Fibroblast of skin of scalp (primary cell): ENCODE measurements around the gene M1AP.

Source experiments
- DNase-seq: peaks from one replicate; pipeline ENCODE4 v3.0.0-alpha.2; 2013

M1AP gene

DNA sequence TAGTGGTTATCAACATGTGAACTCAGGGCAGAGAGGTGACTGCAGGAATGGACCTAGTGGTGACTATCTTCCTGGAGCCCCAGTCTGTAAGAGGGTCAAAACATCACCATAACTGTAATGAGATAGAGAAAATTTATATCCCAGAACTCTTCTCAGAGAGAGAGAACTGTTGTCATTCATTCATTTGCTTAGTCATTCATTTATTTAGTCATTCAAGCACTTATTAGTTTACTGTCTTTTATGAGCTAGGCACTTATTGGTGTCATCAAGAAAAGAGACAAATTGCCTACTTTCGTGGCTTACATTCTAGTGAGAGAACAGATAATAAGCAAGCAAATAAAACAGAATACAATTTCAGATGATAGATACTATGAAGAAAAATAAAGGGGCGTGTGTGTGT, 59.5 kb downstream of the M1AP start:
- no peak for DNase-seq

DNA sequence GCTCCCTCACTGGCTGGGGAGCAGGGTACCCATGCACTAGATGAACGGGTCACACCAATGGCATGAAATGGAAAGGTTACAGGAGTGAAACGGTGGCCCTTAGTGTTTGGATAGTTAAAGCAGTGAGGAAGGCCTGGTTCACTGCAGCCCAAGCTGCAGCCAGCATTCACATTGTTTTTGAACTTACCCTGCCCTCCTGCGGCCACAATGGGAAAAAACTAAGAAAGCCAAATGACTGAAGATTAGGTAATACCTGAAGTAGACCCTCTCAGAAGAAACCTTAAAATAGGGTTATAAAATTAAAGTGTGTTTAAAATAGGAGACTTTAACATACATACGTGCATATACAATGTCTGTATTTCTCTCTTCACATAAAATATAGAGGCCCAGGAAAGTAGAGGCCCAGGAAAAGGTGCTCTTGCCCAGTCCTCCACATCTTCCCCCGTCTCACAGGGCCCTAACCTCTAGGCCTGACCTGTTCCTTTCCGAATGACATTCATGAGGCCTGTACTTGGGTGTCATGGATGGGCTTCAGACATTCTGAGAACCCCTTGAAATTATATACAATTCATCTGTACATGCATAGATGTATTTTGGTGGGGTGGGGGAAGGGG, 60.4 kb downstream of the M1AP start:
- peak; percentile 78 for DNase-seq

DNA sequence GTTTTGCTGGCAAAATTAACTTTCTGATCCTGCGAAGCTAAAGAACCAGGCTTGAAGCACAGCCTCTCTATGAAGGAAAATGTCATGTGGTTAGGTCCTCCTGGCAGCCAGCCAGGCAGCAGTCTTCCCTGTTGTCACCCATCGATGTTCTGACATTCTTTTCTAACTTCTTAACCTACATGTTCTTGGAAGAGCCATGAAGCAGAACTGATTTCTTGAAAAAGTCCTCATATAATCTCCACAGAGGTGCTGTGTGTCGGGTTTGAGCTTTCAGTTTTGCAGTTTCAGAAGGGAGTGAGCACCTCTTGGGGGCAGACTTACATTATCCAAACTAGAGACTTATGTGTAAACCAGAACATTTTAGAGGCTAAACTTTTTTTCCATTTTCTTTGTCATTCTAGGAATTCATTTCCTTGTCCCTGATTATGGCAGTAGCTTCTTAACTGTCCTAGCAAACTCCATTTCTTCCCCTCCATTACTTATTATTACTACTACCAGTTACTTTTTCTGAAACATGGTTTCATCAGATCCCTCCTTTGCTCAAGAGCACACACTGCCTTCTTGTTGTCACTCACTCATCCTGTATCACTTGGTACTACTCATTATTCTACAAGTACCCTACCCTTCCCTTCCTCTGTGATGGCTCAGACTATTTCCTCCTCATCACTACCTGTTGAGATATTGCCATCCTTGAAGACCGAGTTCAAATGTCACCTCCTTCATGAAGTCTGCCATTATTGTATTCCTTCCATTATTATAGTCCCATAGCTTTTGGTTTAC, 62.5 kb downstream of the M1AP start:
- DNase-seq, result peak; percentile 33

DNA sequence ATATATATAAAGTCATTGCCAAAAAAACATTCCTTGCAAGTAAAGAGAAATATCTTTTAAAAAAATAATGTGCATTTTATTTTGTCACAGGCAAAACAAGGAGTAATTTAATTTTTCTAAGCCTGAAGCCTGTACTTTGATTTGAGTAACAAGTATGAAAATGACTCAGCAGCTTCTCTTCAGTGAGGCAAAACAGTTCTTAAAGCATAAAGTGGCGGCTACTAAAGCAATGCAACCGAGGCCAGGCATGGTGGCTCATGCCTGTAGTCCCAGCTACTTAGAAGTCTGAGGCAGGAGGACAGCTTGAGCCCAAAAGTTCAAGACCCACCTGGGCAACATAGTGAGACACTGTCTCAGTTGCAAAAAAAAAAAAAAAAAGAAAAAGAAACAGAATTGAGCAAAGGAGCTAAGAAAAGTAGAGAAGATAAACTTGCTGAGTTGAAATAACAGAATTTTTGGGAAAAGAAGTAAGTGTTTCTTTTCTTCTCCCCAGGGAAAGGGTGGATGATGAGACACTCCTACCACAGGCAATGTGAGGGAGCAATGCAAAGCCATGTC, 64.0 kb downstream of the M1AP start:
- DNase-seq, result peak; percentile 58

DNA sequence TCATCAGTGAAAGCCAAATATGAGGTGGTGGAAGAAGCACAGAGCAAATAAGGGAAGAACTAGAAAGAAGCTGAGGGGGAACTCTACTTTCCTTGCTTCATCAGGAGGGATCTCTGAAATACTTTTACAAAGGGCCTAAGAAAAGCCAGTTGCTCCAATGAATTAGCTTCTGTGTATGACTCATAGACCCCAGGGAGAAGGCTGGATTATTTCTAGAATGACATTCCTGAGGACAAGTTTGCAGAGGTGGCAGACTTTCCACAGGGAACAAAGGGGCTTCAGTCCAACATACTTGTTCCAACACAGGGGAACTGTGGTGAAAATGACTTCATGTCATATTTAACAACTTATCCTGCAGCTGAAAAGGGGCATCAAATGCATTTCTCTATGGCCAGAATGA, 64.6 kb downstream of the M1AP start:
- DNase-seq, result peak; percentile 88

DNA sequence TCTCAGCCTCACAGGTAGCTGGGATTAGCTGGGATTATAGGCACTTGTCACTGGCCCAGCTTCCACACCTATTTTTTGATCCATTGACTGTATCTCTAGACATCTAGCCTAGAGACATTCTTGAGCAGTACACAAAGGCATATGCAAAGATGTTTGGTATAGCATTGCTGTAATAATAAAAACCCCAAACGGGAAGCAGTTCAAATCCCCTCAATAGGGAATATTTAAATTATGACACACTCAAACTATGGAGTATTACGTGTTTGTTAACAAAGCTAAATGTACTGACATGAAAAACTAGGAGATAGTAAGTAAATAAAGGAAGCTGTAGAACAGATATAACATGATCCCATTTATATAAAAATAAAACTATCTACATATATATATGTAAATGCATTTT, 65.9 kb downstream of the M1AP start:
- no peak for DNase-seq

DNA sequence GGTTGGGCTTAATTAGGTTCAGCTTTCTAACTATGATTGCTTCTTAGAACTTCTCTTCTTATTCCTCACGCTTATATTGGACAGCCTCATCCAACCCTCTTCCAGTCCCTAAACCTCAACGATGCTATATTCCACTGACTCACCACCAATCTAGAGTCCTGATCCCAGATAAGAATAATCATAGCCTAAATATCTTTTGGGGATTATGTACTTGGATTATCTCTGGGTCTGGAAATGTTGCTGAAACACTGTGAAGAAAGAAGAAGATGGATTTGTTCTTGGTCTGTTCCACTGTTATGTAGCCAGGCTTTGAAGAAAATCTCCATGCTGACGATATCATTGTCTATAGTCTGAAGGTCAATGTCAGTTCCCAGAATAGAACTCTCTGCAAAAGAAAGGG, 66.7 kb downstream of the M1AP start:
- DNase-seq, result no peak

DNA sequence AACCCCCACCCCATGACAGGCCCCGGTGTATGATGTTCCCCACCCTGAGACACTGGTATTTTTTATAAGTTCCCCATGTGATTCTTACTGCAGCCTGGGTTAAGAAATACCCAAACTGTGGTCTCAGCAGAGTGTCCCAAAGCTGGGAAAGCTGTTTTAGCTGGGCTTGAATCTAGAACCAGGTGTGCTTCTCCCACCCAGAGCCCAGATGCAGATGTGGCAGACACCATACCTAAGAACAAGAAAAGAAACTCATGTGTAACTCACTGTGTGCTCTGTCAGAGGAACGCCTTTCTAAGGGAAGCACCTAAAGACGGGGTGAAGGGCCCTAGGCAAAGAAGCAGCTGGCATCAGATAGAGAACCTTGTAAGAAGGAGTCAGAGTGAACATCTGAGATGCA, 69.7 kb downstream of the M1AP start:
- no peak for DNase-seq

DNA sequence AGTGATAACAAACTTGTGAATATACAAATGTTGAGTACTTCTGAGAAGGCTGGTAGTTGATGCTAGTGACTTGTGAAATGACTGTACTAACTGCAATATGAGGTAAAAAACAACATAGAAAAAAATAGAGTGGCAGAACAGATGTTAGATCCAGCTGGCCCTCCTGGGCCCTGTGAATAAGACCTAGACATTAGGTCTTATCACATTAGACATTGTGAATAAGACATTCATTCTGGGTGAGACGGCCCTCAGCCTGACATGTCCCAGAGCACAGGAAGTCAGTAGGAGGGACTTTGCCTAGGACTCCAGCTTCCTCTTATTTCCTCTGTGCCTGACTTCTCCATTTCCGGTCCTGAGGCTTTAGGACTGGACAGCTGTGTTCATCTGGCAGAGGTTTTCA, 70.7 kb downstream of the M1AP start:
- no peak for DNase-seq

DNA sequence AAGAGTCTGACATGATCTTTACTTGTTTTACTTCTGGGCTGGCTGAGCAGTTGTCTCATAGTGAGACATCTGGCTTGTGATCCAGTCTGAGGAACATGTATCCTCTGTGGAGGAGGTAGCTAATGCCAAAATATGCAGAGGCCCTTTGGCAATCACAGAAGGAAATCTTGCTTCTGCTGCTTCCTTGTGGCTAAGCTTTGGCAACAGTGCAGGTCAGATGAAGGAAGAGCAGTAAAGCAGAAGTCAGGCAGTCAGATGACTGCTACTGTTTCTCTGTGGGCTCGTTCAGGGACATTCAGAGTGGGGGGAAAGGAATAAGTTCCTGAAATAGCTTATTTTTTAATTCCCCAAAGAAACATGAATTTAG, 71.3 kb downstream of the M1AP start:
- peak; percentile 78 for DNase-seq

DNA sequence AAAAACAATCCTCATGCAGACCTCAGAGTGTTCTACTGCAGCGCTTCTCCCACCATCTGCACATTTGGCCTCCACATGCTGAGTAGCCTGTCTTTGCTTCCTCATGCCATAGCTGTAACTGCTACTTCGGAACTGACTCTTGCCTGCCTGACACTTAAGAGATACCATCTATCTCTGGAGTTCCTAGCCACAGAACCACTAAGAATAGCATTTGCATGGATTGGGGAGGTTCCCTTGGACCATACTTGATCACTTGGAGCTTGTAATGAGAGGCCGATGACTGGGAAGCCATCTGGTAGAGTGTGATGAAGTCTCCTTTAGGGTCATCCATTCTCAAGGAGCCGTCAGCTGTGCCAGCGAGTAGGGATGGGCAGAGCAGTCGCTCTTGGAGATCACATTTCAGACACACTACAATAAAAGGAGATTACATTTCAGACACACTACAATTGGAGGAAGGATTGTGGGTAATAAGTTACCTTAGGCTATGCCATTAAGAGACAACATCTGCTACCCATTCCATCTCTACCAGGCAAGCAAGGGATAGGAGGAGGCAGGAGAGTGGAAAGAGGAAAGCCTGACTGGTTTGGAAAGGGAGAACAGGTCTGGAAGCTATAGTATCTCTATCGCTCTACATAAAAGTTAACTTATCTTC, 71.8 kb downstream of the M1AP start:
- DNase-seq, result no peak

DNA sequence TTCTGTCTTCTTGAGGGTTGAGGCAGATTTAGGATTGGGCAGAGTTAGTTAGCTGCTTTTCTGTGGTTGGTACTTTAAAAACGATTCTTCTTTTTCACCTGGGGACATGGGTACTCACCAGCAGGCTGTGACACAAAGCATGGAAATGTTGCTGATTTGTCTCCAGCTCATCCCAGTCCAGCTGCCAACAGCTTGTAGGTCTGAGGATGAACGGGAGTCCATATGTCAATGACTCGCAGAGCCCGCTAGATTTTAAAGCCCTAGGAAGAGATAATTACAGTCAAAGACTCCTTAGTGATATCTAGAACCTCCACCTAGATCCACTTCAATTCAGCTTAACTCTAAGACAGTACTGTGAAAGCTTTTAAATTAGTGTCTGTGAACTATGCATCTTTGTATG, 72.8 kb downstream of the M1AP start:
- no peak for DNase-seq

DNA sequence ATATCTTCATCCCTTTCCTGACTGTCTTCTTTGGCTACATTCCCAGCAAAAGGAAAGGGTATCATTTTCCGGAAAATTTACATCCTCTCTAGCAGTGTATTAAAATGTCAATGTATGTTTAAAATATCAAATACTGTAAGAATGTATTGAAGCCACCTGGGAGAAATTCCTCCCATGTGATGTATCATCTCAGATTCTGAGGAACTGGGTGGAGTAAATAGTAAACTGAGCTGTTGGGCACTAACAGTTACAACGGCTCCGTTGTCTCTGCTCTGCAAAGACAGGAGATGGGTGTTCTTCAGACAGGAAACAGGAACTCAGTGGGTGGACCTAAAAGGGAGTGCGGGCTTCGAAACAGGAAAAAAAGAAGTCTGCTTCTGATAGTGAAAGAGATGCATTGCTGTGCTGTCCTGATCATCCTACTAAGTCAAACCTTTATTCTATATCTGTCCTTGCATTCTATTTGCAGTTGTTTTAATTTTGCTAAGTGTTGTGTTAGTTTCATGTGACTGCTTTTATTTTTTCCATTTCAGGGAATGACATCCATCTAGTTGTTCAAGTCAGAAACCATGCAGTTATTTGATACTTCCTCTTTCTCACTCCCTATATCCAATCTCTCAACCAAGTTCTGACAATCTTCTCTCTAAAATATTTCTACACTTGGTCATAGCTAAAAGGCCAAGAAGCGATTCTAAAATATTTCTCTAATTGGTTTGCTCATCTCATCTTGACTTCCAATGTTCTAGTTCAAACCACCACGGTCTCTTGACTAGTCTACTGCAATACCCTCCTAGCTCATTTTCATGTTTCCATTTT, 74.2 kb downstream of the M1AP start:
- peak; percentile 66 for DNase-seq

DNA sequence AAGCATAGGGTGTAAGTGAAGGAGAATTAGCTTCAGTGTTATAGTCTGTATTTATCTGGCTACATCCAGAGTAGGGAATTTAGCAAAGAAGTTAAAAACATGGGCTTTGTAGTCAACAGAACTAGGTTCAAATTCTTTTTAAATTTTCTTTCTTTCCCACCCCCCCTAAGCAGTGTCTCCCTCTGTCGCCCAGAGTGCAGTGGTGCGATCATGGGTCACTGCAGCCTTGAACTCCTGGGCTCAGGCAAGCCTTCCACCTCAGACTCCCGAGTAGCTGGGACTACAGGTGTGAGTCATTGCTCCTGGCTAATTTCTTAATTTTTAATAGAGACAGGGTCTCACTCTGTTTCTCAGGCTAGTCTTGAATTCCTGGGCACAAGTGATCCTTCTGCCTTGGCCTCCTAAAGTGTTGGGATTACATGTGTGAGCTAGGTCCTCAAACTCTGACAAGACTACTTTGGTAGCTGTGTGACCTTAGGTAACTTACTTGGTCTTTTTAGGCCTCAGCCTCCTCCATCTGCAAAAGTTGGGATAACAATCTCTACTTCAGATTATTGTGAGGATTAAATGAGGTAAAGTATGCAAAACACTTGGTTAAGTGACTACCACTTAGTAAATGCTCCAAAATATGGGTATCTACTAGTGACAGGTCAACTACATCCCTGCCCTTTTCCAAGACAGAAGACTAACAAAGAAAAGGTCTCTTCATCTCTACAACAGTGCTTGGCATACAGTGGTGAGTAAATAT, 75.8 kb downstream of the M1AP start:
- DNase-seq, result no peak

DNA sequence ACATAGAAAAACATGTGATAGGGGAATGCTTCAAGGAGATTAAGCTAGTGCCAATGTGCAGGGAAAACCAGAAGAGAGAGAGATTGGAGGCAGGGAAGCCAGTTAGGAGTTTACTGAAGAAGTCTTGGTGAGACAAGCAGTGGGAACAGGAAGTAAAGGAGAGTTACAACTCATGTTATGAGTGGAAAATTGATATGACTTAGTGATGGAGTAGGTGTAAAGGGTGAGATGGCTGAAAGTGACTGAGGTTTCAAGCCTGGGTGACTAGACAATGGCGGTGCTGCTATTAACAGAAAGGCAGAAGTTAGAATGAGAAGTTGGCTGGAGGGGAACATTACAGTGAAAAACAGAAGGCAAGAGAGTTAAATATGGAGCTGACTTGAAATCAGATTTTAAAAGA, 77.1 kb downstream of the M1AP start:
- DNase-seq, result no peak

DNA sequence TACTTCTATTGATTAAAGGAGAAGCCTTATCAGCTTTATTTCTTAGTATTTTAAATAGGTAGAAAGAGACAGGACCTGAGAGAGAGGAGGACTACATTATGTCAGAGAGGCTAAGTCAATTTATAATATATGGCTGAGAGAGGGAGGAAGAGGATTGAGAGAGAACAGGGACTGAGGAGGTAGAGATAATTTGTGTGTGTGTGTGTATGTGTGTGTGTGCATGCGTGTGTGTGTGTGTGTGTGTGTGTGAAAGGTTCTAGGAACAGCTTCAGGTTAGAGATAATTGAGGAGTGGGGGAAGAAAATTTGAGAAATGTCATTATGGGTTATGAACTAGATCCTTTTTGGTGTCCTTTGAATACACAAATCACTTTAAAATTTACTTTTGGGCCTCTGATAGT, 78.4 kb downstream of the M1AP start:
- DNase-seq, result no peak

DNA sequence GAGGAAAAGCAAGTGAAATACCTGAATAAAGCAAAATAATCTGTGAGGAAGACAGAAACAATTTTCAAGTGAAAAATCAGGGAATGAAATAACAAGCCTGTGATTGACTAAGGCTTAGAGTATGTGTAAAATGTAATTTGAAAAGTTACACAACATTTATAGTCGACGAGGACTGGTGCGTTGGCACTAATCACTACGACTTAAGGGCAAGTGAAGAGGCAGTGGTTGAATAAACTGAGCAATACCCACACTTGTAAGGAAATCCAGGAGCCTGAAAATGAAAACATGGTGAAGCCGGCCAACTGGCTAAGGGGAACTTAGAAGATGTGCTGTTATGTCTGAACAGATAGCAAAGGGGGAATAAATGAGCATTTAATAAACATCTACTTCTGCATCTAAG, 80.2 kb downstream of the M1AP start:
- peak; percentile 86 for DNase-seq

DNA sequence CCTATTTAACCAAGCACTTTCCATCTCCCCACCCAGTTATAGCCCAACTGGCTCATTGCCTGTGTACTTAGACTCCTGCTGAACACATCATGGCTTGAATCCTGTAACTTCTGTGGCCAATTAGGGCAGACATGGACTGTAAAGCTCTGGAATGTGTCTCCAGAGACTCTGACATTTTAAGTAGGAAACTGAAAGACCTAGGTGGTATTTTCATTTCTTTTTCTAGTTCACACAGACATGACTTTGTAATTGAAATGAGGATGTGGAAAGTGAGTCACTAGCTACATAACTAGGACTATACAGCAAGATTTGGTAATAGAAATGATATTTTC, 81.4 kb downstream of the M1AP start:
- DNase-seq, result peak; percentile 99

DNA sequence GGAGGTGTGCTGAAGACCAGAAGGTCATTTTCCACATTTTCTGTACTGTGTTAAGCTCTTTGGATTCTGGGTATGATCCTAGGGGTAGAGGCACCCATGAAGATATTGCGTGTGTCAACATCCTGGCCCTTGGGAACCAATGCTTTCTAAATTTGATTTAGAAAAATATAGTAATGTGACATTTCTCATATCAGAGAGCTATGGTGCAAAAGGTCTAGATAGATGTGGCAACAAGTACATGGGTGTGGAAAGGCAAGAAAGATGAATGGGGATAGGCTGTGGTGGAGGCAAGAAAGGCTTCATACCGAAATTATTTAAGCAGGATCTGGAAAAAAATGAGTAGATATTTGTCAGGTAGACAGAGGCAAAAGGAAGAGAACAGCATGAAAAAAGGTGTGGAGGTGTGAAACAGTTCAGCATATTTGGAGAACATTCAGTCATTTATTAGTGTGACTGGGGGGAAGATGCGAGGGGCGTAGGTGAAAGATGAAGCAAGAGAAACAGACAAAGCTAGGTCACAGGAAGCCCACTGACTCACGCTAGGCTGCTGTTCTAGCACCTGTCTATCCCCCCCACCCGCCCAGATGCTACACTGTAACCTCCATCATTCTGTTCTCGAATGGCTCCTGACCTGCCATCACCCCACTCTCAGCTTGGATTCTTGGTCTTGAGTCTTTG, 81.9 kb downstream of the M1AP start:
- no peak for DNase-seq

DNA sequence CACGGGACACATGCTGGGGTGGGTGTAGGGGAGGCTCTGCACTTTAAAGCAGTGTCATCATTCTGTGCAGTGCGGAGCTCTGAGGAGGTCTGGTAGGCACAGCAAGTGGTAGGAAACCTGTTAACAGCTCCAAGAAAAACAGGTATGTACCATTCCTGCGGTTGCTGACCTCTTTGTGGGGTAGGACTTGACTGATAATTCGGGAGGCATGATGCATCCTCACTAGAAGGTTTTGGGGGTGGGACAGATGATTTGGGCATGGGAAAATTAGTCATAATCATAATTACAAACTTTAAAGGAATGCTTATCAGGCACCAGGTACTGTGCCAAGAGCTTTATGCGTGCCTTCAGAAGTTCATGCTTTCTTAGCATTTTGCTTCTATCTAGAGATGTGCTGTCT, 83.9 kb downstream of the M1AP start:
- peak; percentile 76 for DNase-seq

DNA sequence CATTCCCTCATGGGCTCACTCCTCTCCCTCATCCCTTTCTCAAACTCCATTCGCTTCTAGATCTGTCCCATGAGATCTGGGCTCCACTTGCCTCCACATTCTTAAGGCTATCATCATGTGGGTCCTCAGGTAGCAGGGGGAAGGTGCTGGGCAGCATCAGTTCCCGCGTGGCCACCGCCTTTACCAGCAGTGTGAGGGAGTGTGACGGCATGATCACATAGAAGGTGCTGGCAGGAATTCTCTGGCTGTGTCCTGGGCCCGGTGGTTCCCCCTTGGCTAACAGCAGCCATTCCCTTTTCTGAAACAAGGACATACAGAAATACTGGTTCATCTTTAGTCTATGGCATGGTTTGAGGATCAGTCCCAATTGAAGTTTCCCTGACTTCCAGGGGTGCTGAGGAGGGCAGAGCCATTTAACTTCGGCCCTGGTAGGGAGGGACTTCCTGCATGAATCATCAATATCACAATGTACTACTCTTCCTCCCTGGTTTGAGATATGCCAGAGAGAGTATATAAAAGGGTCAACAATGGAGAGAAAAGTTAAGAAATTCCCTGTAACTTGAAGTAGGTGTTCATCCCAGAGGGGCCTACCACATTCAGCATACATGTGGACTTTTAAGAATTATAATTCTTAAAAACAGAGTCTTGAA, 85.9 kb downstream of the M1AP start:
- no peak for DNase-seq
